Limb (tissue), 2 donors: ENCODE results near the gene PAPPA.

Experiments used
- DNase-seq, 2 donors: peaks; one replicate each; pipeline ENCODE4 v3.0.0-alpha.2; 2016; ENCODE audit errors: extremely low spot score in 2 of 2

Gene PAPPA

GRCh38 chr9:116414374-116414773 lies 260.8 kb downstream of the PAPPA start:
- peak in 1 of 2 donors; percentile 58 for DNase-seq

GRCh38 chr9:116416421-116416820 lies 262.8 kb downstream of the PAPPA start:
- no peak for DNase-seq

DNA sequence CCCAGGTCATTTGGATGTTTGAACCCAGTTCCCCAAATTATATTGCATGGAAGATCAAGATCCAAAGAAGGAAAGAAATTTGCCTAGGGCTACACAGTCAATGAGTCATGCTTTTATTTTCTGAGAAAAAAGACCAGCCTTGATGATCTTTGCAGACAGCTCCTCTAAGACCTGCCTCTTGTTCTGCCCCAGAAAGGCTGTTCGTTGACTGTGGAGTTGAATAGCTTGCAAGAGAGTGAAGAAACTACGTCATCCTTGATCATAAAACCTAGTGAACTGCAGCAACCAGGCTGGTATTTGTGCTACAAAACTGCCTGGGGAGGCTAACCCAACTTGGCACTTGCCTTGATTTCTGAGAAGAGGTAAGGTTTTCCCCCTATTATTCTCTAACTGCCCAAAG lies 263.9 kb downstream of the PAPPA start:
- no peak for DNase-seq

GRCh38 chr9:116419181-116419580 lies 265.6 kb downstream of the PAPPA start:
- DNase-seq = no peak

DNA sequence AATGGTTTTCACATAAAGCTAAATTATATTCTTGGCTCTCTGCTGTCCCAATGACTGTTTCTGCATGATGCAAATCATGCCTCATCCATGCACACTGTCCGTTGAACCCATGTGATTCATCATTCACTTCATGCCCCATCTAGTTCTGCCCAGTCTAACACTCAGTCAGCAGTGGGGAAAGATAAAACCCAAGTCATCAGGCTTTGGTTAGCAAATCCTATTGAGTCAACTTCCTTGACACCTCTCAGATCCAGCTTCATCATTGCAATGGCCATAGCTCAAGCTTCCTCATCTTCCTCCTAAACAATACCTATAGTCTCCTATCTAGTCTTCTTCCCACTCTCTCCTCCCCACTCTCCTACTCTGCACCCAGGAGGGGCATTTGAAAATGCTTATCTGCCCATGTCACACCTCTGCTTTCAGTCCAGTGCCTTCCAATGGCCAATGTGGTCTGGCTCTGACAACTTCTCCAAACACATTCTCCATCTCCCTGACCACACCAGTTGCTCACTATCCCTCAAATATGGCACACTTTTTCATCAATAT lies 267.5 kb downstream of the PAPPA start:
- DNase-seq = no peak

GRCh38 chr9:116422119-116422979 lies 268.8 kb downstream of the PAPPA start:
- DNase-seq = no peak

- no peak for DNase-seq
Observed at GRCh38 chr9:116423149-116423548, 269.6 kb downstream of the PAPPA start.

GRCh38 chr9:116425244-116425643 lies 271.7 kb downstream of the PAPPA start:
- DNase-seq = no peak

- no peak for DNase-seq
Observed at GRCh38 chr9:116430849-116431248, 277.3 kb downstream of the PAPPA start.

GRCh38 chr9:116432051-116432450 lies 278.5 kb downstream of the PAPPA start:
- DNase-seq = no peak

DNA sequence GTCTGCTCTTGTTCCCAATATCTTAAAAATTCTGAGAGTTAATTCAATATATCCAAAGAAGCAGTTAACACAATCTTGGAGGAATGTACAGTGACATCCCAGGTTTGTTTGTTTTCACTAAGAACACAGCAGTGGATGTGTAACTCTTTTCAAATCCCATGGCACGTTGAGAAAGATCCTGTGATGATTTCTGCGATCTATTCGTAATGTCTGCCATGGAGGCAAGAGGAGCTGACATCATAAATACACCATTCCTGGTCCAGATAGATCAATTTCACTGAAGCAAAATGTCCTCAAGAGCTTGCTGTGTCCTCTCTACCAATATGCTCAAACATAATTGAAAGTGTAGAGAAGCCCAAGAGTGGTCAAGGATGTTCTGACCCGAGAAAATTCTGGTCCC lies 280.7 kb downstream of the PAPPA start:
- no peak for DNase-seq

DNA sequence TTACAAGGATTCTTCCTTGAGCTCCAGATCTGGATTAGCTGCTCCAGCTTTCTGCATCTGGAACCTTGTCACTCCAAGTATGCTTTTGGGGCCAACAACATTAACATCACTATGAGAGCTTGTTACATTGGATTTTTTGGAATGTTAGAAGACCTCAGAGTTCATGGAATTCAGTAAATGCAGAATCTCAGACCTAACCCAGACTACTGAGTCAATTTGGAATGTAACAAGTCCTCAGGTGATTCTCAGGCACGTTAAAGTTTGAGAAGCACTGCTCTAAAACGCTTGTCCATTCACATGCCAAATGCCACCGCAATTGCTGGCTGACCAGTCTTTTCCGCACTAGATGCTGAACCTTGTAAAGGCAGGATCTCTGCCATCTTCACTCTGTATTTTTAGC lies 282.1 kb downstream of the PAPPA start:
- no peak for DNase-seq

GRCh38 chr9:116436121-116436520 lies 282.5 kb downstream of the PAPPA start:
- DNase-seq = no peak

GRCh38 chr9:116437411-116438370 lies 284.1 kb downstream of the PAPPA start:
- DNase-seq = no peak

DNA sequence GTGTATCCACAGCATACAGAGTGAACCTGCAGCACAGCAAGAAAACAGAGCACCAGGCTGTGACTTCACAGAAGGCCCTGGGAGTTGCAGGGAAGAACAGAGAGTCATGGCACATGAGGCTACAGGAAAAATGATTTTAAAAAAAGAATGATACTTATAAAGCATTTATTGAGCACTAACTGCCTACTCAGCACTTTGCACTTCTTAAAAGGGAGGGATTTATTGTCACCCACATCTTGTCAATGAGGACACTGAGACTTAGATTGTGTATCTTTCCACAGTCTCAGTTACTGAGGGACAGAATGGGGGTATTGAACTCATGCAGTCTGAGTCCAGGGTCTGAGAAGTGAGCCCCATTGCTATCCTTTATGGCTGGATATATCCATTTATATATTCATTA lies 288.9 kb downstream of the PAPPA start:
- DNase-seq = no peak

DNA sequence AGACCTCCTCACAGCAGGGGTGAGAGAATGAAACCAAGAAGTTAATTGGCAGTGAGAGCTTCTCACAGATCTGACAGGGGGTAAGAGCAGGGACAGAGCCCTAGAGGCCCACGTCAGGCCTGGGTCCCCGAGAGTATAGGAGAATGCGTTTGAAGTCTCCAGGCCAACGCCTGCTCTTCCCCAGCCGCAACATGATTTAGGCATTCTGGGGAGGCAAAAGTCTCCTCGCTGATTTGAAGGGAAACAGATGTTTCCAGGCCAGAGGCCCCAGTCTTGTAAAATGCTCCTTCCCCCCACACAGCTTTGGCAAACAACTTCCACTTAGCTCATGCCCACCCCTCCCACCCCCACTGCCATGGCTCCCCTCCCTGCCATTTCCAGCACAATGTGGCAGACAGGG lies 294.3 kb downstream of the PAPPA start:
- peak; percentile 24 to 51 for DNase-seq

DNA sequence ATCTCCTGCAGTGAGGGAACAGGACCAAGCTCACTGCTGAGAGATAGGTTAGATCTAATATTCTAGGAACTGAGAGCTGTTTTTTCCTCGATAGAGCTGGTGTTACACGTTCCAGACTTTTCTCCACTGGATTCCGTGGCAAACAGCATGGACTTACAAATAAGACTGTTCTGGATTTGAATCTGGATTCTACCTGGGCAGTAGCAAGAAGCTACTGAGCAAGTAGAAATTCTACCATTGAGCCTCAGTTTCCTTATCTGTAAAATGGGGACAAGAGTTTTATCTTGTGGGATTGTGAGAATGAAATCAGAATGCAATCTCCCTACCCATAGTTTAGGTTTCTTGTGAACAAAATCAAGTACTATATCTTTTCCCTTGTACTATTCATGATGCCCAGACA lies 294.8 kb downstream of the PAPPA start:
- no peak for DNase-seq

DNA sequence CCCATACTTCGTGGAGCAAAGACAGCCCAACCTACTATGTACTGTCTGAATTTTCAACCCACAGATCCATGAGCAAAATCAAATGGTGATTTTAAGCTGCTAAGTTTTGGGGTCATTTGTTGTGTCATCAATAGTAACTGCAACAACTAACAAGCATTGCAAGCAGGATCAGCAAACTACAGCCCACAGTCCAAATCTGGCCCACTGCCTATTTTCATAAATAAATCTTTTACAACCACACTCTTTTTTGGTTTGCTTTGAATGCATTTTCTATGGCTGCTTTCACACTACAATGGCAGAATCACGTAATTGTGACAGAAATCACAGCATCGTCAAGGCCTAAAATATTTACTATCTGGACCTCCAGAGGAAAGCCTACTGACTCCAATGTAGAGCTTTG lies 296.4 kb downstream of the PAPPA start:
- DNase-seq = no peak

- peak in 1 of 2 donors; percentile 48 for DNase-seq
Observed at GRCh38 chr9:116450378-116451139, 297.0 kb downstream of the PAPPA start.

DNA sequence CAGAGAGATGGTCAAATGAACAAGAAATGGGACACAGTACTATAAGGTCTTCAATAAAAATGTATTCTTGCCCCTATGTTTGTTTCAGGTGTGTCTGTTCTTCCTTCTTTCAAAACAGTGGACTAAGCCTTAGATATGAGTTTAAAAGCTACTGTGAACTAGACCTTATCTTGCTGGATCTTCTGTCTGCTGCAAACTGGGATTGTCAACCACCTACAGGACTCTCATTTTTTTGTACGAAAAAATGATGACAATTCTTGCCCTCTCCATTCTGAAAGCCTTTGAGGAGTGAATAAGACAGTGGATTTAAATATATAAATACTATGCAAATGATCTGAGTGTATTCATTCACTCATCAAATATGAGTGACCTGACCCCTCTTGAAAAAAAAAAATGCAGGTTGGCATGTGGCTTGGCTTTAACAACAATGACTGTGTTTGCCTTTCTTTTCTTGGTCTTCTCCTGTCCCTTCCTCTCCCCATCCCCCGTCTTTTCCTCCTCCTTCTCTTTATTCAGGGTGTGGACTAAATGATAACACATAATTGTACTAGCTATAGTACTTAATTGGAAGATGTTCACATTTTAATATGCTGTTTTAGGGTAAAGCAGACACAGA lies 298.0 kb downstream of the PAPPA start:
- DNase-seq = no peak
